HG03097 (cell line): ENCODE results near the gene ANKRD42.

ENCODE experiments used
- ATAC-seq: cut with Tn5 transposase; IDR thresholded peaks from one replicate; pipeline ENCODE4 v1.9.1; 2021; ENCODE audit not compliant: unreplicated experiment, low FRiP score

The ANKRD42 gene

DNA sequence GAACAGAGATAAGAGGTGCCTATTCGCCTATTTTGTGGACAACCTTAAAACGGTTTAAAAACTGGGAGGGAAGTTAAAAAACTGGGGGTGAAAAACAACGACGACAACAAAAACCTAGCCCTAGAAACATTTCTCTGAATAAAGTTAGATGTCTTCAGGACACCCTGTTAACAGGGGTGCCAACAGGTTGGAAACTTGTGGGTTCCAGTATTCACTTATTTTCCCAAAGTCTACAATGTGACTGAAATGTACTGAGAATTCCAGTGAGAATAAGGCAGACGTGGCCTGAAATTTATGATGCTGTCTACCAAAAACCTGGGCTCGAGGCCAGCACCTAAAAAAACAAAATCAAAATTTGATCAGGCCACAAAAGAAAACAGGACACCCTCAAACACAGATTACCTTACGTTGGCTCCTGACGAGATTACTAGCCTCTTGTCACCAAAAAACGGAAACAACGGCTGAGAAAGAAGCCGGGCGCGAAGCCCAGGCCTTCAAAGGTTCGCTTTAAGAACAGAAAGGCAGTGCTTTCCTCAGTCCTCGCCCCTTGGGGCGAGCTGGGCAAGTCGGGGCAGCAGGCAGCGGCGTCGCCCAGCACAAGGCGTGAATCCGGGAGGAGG lies 91.7 kb downstream of the ANKRD42 start:
- ATAC-seq = peak; percentile 33

DNA sequence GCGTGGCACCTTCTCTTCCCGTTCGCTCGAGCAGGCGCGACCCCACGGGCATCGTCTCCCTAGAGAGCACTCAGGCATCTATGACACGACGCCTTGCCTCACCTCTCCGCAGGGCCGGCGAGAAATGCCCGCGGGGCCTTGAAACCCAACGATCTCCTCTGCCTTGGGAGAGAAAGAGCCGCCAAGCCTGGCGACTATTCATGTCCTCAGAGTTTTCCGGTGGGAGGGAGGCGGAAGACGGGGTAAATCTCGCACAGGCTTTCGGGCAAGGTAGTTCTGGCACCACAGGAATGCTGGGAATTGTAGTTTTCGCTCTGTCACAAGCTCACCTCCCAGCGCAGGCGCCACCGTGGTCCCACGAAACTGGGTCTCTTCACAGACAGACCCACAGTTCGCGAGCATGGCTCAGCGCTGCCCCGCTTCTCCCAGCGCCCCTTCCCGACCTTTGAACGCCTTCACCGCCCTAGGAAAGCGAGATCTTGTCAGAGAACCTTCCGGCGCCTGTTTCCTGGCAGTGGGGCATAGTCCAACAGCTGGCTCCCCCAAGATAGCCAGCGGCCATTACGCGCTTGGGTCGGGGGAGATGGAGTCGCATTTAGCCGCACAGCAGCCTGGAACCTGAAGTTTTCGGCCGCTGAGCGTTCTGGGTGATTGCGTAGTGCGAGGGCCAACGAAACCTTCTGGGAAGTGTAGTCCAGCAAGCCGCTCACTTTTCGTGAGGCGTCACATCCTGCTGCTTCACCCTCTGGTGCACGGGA lies 92.4 kb downstream of the ANKRD42 start, which contains the start of gene CCDC90B:
CCDC90B (minus strand) TSS at position 597 of the 758 bp plus-strand sequence; CDS start at position 202, 395 bp downstream.
- ATAC-seq = peak; percentile 90

DNA sequence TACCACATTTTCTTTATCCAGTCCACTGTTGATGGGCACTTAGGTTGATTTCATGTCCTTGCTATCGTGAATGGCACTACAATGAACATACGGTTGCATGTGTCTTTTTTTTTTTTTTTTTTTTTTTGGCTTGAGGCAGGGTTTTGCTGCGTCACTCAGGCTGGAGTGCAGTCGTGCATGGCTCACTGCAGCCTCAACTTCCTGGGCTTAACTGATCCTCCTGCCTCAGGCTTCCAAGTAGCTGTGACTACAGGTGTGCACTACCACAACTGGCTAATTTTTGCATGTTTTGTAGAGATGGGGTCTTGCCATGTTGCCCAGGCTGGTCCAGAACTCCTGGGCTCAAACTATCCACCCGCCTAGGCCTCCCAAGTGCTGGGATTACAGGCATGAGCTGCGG lies 94.1 kb downstream of the ANKRD42 start:
- ATAC-seq = no peak

DNA sequence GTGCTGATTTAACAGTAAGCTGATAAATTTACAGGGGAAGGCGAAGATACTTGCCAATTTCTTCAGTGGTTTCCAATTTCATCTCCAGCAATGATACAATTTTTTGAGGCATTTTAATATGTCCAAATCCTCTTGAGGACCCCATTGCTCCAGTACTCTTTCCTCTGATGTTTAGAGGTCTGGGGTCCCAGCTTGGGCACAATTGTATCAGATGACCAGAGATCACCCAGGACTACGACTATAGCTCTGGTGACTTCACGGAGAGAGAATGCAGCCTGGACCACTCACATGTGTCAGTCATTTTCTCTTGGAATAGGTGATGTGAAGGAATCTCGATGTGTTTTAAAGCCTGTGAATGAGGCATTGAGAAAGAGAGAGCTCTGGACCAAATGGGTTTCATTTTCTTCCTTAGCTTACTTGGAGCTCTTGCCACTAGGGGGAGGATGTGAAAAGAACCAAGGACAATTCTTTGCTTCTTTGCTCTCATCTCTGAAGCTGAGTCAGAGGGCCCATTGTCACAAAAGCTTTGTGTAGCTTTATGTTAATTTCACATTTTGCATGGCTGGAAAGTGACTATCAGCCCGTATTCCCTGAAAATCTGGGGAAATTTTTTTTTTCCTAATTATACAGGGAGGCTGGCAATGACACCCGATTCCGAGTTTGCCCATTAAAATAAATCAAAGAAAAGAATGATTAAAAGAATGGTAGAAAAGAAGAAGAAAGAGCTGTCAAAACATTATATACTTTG lies 99.4 kb downstream of the ANKRD42 start:
- peak; percentile 53 for ATAC-seq

DNA sequence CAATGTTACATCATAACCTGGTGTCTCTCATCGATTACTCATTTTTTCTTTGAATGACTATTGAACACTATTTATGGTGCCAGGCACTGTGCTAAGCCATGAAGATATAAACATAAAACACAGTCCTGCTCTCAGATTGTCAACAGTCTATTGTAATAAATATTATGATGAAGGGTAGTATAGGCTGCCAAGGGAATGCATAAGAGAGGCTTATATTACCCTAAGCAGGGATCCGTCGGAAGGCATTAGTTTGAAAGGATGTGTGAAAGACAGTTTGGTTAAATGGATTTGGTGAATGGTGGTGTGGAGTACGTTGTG lies 99.9 kb downstream of the ANKRD42 start:
- ATAC-seq = no peak

DNA sequence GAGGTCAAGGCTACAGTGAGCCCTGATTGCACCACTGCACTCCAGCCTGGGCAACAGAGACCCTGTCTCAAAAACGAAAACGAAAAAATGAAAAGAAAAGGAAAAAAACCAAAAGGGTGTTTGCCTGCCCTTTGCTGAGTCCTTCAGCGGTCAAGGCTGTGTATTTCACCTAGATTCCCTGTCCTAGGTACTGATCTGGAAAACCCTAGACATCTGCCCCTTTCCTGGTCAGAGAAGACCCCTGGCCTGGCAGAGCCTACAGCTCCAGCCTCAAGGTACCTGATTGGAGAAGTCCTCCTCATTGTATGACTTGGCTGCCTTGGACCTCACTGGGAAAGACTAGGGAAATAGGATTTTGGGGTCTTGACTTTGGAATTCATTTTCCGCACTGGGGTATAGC lies 100.7 kb downstream of the ANKRD42 start:
- no peak for ATAC-seq
